GM18868 (cell line): ENCODE data around the gene AP1G2.
"Not testable (repeated sequence)": the region's sequence is repeated elsewhere in the genome, so short reads cannot be mapped to it uniquely, and the experiment has no call there.

Experiments
- ATAC-seq: cut with Tn5 transposase; IDR thresholded peaks from one replicate; pipeline ENCODE4 v1.9.1; 2021; ENCODE audit warnings: mild to moderate bottlenecking, moderate library complexity; ENCODE audit not compliant: unreplicated experiment

The AP1G2 gene, protein sequence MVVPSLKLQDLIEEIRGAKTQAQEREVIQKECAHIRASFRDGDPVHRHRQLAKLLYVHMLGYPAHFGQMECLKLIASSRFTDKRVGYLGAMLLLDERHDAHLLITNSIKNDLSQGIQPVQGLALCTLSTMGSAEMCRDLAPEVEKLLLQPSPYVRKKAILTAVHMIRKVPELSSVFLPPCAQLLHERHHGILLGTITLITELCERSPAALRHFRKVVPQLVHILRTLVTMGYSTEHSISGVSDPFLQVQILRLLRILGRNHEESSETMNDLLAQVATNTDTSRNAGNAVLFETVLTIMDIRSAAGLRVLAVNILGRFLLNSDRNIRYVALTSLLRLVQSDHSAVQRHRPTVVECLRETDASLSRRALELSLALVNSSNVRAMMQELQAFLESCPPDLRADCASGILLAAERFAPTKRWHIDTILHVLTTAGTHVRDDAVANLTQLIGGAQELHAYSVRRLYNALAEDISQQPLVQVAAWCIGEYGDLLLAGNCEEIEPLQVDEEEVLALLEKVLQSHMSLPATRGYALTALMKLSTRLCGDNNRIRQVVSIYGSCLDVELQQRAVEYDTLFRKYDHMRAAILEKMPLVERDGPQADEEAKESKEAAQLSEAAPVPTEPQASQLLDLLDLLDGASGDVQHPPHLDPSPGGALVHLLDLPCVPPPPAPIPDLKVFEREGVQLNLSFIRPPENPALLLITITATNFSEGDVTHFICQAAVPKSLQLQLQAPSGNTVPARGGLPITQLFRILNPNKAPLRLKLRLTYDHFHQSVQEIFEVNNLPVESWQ

DNA sequence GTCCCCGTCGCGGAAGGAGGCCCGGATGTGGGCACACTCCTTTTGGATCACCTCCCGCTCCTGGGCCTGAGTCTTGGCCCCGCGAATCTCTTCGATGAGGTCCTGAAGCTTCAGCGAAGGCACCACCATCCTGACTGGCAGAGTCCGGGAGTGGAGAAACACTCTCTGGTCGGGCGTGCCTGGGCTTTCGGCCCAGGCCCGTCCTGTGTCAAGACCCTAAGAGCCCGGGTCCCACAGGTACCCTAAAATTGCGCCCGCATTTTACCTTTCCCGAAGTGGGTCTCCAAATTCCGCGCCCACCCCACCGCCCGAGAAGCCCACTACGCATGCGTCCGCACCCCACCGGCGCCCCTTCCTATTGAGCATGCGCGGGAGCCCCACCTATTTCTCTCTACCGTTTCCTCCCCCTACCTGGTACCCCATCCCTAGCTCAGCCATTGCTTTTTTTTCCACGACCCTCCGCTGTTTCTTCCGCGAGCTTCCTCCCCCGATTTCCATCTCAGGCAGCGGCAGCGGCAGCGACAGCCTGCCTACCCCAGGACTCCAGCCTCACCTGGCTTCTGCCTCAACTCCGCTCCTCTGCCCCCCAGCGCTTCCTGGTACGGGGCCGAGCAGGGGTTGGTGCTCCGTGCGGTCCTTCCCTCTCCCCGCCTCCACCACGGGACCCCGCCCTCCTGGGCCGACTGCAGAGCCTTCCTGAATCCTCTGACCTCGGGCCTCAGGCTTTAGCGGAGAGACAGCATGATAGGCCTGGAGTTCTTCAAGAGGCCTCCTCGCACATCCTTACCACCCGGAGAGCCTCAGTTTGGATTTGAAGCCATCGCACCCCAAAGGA lies at the start of gene AP1G2:
TSS of gene AP1G2 (minus strand) at position 606 of the 835 bp plus-strand sequence. CDS start at position 129, 477 bp downstream.
- ATAC-seq, result peak; percentile 90

DNA sequence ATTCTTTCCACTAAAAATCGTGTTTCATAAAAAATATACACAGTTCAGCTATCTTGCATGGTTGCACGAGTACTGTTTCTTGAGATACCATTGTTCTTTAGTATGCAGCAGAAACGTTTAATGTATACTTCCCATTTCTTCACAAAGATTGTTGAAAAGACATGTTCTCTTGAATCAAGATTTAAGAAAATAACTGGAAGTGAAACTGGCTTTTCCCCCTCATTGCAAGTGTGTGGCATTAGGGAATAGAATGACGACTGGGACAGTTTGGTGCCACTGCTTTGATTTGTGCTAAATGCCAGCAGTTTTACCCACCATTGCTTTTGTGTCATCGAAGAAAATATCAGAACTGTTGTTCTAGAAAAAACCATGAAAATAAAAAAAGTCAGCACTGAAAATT lies 48.3 kb upstream of the AP1G2 start:
- no peak for ATAC-seq

DNA sequence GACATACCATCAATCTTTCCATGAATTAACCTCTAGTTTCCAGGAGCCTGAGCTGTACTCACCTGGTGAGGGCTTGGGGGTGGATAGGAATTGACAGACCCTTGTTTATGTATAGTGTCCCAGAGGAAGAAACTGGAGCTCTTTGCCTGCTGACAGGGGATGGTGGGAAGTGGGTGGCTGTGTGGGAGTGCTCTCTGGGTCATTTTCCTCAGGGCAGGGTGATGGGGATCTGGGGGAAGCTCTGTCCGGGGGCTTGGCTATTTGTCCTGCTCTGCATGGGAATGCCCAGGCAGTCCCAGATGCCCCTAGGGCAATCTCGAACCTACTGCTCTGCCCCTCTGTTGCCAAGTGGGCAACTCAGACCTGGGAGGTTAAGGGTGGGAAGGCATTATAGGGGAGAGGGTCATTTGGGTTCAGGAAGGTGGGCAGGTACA lies 46.8 kb upstream of the AP1G2 start:
- ATAC-seq, result no peak

DNA sequence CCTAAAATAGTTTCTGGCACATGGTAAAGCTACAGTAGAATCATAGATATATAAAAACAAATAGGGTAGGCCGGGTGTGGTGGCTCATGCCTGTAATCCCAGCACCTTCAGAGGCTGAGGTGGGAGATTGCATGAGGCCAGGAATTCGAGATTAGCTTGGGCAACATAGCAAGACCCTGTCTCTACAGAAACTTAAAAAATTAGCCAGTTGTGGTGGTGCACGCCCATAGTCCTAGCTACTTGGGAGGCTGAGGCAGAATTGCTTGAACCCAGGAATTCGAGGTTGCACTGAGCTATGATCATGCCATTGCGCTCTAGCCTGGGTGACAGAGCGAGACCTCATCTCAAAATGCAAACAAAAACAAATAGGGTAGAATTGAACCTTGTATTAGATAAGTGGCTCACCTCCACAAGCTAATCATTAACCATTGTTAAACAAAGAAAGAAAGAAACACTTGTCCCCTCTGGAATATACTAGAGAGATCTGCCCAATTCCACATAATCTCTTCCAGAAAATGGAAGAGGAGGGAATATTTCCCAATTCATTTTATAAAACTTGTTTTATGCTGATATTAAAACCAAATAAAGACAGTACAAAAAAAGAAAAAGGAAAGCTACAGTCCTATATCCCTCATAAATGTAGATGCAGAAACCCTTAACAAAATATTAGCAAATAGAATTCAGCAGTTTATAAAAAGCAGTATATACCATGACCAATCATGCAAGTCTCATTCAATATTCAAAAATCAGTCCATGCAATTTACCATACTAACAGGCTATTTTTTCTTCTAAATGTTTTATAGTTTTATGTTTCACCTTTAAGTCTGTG lies 45.9 kb upstream of the AP1G2 start:
- no peak for ATAC-seq

DNA sequence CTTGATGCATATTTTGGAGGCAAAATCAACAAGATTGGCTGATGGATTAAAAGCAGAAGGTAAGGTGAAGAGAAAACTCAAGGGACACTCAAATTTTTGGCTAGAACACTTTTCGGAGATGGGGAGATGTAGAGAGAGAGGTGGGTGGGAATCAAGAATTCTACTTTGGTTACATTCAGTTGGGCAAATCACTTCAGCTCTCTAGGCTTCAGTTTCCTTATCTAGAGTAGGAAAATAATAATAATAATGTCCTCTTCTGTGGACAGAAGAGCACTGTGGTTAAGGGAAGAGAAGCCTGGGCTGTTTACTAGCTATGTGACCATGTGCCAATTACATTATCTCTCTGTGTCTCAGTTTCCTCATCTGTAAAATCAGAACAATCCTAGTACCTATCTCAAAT lies 45.2 kb upstream of the AP1G2 start:
- no peak for ATAC-seq

DNA sequence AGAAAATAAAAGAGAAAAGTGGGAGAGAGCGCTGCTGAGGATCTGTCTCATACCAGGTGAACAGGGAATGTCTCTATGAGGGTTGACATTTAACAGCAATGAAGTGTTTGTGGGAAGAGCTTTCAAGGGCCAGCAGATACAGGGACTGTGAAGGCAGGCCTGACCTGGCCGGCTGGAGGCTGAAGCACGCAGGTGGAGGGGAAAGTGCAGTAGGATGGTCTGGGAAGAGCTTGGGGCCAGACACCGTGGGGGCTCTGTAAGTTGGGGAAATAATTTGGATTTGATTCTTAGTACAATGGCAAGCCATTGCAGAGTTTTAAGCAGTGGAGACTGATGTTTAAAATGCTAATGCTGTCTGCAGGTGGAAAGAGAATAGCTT lies 44.8 kb upstream of the AP1G2 start:
- ATAC-seq, result no peak

DNA sequence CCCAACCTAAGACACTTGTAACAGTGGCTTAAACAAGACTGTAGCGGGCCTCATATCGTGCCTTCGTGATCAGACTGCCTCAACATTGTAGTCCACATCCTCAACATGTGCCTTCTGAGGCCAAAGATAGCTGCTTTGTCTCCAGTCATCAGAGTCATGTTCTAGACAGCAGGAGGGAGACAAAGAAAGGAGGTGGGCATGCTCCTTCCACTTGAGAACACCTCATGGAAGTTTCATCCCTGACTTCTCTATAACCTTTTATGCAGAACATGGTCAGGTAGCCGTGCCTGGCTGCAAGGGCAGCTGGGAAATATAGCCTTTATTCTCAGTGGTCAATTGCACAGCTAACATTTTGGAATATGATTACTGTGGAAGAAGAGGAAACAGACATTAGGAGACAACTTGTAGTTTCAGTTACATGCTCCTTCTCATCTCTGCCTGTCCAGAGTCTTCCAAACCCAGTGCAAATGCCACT lies 43.3 kb upstream of the AP1G2 start:
- ATAC-seq, result no peak

DNA sequence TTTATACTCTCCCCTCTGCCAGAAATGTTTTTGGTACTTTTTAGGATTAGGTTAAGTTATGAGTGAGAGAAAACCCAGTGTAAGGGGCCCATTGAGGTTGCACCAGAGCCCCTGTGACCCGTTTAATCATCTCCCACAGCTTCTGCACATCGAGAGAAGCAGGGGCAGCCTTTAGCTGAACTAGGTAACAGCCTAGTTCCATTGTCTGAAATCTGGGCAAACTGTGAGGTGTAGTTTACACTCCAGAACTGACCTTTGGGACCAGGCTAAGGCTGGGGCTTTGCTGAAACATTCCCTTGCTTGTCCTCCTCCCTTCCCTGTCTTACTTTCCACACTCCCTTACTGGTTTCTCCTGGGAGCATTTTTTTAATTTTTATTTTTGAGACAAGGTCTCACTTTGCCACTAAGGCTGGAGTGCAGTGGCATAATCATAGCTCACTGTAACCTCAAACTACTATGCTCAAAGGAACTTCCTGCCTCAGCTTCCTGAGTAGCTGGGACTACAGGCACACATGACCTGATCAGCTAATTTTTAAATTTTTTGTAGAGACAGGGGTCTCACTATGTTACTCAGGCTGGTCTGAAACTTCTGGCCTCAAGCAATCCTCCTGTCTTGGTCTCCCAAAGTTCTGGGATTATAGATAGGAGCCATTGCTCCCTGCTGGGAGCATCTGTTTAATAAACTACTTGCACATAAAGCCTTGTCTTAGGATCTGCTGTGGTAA lies 42.7 kb upstream of the AP1G2 start:
- ATAC-seq, result no peak

DNA sequence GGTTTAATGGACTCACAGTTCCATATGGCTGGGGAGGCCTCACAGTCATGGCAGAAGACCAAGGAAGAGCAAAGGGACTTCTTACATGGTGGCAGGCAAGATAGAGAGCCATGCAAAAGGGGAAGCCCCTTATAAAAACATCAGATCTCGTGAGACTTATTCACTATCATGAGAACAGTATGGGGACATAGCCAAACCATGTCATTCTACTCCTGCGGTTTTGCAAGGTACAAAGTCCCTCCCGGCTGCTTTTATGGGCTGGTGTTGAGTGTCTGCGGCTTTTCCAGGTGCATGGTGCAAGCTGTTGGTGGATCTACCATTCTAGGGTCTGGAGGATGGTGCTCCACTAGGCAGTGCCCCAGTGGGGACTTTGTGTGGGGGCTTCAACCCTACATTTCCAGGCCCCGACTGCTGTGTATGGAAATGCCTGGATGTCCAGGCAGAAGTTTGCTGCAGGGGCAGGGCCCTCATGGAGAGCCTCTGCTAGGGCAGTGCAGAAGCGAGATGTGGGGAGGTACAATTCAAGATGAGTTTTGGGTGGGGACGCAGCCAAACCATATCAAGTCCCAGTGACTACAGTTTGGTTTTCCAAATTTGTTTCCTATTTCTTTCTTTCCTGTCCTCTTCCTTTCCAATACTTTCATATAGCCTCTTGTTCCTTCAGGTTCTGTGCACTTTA lies 42.0 kb upstream of the AP1G2 start:
- ATAC-seq, result not testable (repeated sequence)

DNA sequence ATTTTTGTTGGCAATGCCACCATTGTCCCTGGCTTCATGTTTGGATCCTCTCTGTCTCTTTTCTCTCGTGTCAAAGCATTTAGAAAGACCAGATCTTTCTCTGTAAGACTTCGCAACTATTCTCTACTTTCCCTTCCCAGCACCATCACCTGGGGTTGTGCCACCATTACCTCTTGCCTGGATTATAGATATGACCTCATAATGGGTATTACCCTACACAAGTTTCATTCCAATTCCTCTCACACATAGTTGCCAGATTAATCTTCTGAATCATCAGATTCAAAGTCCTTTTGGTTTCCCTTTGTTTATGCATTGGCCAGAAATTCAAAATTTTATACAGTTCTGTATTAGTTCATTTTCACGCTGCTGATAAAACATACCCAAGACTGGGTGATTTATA lies 41.4 kb upstream of the AP1G2 start:
- ATAC-seq, result no peak

DNA sequence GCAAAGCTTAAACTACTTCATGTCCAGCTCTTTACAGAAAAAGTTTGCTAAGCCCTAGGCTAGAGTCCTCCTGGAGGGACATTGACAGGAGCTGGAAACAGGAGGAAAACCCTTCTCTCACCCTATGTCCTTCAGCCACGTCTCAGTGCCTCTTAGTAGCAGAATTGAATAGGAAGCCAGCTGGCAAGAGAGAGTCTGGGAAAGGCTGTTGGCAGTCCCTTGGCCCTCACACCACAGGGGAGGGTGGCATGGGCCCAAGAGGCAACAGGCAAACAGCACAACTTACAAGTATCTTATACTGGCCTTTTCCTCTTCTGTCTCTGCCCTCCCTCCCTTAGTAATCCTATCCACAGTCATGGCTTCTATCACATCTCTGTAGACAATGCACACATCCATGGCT lies 40.9 kb upstream of the AP1G2 start:
- ATAC-seq, result no peak

DNA sequence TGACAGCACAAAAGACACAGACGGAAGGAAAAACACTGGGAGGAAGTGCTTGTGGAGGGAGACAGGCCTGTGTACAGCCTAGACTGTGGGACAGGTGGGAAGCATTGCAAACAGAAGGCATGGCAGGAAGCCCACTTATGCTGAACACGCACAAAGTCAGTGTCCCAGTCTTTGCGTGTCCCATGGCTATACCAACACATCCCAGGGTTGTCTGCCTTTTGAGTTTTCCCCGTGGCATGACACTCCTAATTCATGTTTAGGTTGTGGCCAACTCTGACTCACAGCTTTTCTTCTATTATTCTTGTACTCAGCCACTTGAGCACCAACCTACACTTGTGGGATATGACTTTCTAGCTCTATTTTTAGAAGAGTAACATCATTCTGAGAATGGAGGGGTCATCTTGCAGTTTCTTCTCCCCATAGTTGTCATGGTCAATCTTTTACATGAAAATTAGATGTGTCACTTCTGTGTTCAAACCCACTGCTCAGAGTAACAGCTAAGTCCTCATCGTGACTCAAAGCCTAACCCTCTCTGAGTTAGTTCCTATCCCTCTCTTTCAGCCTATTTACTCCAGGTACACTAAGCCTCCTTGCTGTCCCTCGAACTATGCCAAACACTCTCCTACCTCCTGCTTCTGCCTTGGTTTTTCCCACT lies 38.5 kb upstream of the AP1G2 start:
- peak; percentile 92 for ATAC-seq

DNA sequence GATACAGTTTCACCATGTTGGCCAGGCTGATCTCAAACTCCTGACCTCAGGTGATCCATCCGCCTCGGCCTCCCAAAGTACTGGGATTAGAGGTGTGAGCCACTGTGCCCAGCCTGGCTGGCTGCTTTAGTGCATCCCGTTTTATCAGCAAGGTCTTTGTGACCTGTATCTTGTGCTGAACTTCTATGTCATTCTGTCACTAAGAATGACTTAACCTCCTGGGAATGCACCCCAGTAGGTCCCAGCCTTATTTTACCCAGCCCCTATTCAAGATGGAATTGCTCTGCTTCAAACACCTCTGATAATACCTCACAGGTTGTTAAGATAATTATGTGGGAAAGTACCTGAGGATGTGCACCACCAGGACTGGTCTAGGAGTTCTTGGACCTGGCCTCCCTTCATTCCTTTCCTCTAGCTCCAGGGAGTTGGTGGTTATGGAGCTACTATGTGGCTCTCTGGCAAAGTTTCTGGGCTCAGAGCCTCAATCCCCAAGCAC lies 37.1 kb upstream of the AP1G2 start:
- no peak for ATAC-seq

DNA sequence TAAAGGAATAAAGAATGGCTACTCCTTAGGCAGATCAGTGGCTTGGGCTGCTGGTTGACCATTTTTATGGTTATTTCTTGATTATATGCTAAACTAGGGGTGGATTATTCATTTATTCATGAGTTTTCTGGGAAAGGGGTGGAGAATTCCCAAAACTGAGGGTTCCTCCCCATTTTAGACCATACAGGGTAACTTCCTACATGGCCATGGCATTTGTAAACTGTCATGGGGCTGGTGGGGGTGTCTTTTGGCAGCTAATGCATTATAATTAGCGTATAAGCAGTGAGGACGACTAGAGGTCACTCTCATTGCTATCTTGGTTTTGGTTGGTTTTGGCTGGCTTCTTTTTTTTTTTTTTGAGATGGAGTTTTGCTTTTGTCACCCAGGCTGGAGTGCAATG lies 36.6 kb upstream of the AP1G2 start:
- no peak for ATAC-seq

DNA sequence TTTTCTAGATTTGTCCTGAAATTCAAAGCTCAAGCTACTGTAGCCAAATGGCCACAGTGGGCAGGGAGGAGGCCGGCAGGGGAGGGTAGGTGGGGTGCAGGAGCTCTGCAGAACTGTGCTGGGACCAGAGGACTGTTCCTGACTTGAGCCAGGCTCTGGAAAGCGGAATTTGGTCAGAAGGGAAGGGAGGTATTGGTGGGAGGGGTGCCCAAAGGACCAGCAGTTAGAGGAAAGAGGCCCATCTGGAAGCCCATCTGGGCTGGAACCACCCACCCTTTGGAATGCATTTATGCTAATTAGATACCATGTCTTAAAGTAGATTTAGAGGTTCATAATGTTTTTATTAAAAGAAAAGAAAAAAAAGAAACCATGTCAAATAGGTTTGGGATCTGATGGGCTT lies 35.5 kb upstream of the AP1G2 start:
- ATAC-seq, result no peak

DNA sequence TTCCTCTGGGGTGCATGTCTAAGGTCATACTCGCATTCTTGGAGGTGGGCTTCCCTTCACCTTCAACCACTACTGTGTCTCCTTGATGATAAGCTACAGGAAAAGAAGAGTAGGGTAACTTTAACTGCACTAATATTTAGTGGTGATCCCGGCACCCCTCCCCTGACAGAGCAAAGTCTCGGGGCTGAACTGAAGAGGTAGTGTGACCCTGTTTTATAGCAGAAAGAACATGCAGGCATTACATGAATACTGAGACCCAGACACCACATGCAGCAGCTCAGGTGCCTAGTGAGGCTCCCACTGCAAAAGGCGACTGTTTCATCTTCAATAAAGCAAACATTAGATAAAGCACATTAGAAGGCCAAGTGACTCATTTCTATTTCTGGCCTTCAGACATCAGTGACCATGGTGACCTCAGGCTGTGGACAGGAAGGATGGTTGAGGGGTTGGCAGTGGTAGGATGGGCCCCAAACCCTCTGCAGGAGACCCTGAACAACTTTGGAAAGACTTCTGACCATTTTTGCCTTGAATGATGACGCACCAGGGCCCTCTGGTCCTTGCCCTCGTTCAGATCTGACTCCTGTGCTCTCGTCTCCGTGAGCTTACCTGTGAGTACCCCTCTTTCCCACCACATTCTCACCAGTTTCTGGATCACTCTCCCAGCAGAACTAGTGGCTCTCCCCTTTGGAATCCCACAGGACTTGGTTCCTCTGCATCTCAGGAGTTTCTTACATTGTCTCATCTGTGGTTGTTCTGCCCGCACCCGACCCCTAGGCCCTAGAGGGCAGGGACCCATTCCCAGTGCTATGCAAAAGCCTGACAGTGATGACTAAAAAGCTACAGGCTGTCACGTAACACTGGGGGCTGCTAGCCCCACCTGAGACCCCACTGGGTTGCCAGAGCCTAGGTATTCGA lies 34.8 kb upstream of the AP1G2 start:
- no peak for ATAC-seq

DNA sequence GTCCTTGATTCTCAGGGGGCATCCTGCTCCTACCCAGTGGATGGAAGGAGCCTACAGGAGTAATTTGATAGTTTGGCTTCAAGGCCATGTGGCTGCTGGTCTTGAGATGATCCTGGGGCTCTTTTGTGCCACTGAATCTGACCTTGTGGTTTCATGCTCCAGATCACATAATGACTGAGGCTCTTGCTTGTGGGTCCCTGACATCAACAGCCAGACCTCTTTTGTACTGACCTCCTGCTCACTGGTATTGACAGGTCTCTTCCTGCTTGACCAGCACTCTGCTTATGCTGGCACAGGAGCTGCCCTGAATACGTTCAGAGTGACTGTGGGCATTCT lies 34.2 kb upstream of the AP1G2 start:
- ATAC-seq, result no peak

DNA sequence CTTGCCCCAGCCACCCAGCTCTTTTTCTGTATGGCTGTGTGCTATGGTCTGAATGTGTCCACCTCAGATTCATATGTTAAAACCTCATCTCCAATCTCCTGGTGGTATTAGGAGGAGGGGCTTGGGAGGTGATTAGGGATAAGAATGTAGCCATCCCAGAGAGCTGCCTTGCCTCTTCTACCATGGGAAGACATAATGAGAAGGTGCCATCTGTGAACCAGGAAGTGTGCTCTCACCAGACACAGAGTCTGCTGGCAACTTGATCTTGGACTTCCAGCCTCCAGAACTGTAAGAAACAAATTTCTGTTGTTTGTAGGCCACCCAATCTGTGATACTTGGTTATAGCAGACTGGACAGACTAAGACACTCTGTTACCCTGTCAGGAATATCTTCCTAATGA lies 33.8 kb upstream of the AP1G2 start:
- ATAC-seq, result no peak
